ENCODE data around the gene PWWP2B.

DNA sequence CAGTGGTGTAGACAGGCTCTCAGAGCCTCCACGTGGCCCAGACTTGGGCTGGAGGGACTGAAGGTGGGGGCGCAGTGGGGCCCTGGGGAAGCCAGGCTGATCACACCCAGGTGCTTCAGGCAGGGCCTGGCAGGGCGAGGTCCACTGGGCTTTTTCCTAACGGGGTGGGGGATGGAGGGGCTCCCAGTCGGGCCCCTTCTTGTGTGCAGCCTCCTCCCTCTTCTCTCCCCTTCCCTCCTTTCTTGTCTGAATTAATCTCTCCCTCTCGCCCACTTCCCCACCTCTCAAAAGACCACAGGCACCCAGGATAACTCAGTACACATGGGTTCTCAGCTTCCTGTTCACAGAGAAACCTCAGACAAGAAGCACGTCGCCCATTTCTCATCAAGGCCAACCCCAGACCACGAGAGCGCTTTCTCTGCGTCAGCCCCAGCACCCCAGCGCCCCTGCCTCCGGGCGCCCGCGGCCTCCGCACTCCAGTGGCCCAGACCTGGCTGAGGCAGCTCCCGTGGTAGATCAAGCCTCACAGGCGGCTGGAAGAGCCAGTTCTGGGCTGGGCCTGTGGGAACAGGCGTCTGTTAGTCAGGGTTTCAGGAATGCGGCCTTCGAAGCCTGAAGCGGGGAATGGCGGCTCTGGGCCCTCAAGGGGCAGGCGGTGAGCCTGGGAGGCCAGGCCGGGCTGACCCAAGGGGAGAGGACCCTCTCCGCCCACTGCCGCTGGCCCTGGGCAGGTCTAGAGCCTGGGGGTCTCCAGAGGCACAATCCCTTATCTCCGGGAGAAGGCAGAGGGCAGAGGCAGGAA is 50.6 kb downstream of the PWWP2B start:
- no peak for TF ChIP-seq CTCF (conservative IDR thresholded peaks at IDR 0.05; ENCODE audit: low read length)
- no peak for TF ChIP-seq EZH2phosphoT487 (IDR thresholded peaks at IDR 0.05; ENCODE audit: borderline replicate concordance)

Measured in Loucy (cell line).